Kidney capillary endothelial cell (primary cell): ENCODE measurements around the gene QKI.
"Not testable (repeated sequence)": the region's sequence is repeated elsewhere in the genome, so short reads cannot be mapped to it uniquely, and the experiment has no call there.

Experiments
- DNase-seq: peaks from one replicate; pipeline ENCODE4 v3.0.0-alpha.2; 2018; ENCODE audit warnings: low spot score

Gene QKI

DNA sequence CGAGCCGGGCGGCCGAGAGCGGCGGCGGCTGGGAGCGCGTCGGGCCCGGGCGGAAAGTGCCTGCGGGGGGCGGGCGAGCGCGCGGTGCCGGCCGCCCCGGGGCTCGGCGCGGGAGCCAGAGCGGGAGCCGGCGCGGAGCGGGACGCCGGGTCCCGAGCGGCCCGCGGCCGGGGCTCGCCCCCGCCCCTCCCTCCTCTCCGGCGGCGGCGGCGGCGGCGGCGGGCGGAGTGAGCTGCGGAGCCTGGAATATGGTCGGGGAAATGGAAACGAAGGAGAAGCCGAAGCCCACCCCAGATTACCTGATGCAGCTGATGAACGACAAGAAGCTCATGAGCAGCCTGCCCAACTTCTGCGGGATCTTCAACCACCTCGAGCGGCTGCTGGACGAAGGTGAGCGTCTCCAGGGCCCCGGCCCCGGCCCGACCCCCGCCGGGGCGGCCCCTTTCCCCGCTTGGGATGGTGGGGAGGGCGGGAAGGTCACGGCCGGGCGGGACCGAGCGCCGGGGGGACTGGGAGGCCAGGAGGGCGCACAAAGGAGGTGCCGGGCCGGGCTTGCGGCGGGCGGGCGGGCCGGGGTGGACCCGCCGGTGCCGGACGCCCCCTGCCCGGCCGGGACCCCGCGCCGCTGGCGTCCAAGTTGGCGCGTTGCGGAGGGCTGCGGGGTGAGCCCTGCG lies 565 bp downstream of the QKI start:
- DNase-seq = no peak

GRCh38 chr6:163415620-163416556 lies 1.4 kb downstream of the QKI start:
- DNase-seq = no peak

GRCh38 chr6:163416557-163417253 lies 2.2 kb downstream of the QKI start:
- DNase-seq = peak; percentile 76

GRCh38 chr6:163417595-163417994 lies 3.1 kb downstream of the QKI start:
- peak; percentile 55 for DNase-seq

GRCh38 chr6:163418311-163419029 lies 4.0 kb downstream of the QKI start:
- no peak for DNase-seq

DNA sequence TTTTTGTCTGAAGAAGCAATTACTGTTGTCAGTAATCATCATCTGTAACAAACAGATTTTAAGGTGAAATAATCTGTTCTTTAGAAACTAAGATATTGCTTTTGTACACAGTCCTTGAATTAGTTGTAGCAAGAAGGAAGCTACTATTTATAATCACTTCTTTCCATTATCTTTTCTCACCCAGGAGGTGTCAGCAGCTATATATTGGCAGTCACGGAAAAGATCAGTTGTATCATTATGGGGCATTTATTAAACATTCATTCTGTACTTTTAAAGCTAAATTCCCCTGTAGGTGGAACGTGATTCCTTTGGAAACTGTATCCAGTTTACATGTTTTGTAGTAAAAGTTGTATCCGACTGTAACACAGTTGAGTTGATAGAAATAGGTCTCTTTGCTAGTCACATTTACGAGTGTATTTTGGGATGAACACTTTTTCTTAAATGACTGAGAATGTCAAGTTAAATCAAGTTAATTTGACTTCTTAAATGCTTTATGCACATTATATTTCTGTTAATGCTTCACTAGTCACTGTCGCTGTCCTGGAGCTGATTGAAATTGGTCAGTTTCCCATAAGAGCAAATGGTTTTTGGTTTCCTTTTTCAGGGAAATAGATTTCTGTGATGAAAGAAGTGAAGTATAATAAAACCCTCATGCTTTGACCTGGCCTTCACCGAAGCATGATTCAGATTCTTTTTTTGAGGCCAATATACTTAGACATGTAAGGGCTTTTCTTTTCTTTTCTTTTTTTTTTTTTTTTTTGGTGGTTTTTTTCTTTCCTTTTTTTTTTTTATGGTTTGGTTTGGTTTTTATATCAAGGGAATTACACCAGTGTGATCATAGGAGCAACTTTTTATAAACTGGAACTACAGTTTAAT lies 5.1 kb downstream of the QKI start:
- DNase-seq = no peak

DNA sequence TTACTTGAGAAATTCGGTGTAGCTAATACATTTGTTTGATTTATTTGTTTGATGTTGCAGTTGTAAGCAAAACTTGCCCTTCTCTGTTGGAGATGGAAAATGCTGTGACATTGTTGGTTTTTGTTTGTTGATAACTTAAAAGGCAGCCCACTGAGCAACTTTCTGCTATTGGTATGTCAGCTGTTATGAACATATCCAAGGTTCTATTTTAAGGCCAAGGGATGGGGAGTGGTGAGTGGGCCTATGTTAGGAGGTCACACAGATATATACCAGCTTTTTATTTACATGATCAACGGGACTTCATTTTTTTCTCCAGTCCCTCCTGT lies 5.7 kb downstream of the QKI start:
- no peak for DNase-seq

- DNase-seq = no peak
These were observed 8.0 kb downstream of the QKI start for GRCh38 chr6:163422550-163422949.

DNA sequence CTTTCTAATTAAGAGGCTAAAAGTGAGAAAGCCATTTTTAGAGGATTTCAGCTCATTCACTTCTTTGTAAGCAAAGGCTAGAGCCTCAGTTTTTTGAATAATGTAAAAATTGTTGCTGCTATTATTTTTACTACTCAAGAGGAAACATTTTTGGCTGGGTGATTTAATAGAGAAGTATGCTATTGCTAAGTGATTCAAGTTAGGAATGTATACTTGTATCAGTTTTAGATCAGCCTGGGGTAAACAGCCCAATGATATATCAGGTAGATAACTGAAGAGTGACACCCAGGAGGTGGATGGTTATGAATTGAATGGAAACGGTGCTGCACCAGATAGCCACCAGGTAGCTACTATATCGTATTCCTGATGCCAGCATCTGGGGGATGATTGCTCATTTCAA lies 9.2 kb downstream of the QKI start:
- no peak for DNase-seq

- peak; percentile 58 for DNase-seq
These were observed 13.2 kb downstream of the QKI start for GRCh38 chr6:163427498-163428254.

DNA sequence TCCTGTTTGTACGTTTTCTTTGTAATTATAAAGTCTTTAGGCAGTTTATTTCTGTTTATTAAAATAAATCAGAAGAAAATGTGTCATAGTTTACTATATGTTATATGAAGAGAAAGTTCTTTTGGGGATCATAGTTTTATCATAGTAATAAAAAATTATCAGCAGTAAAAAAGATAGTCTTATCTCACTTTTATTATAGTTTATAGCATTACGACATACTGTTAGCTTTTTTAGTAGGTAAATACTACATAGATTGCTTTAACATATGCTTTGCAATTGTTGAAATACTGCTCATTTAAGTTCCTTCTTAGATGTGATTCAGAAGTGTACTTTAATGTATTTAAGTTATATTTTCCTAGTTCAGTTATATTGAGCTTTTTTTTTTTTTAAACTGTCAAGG lies 13.9 kb downstream of the QKI start:
- no peak for DNase-seq

GRCh38 chr6:163429858-163430448 lies 15.4 kb downstream of the QKI start:
- no peak for DNase-seq

DNA sequence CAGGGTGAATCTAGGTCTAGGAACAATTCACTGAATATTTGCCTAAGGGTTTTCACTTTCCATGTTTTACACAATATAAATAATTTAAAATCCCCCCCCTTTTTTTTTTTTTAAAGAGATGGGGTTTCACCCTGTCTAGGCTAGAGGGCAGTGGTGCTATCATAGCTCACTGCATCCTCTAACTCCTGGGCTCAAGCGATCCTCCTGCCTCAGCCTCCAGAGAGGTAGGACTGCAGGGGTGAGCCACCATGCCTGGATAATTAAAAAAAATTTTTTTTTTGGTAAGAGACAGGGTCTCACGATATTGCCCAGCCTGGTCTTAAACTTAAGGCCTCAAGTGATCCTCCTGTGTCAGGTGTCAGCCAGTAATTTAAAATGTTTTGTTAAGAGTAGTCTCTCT lies 17.8 kb downstream of the QKI start:
- no peak for DNase-seq

- not testable (repeated sequence) for DNase-seq
These were observed 19.0 kb downstream of the QKI start for GRCh38 chr6:163433486-163433885.

- no peak for DNase-seq
These were observed 20.5 kb downstream of the QKI start for GRCh38 chr6:163435023-163435422.

DNA sequence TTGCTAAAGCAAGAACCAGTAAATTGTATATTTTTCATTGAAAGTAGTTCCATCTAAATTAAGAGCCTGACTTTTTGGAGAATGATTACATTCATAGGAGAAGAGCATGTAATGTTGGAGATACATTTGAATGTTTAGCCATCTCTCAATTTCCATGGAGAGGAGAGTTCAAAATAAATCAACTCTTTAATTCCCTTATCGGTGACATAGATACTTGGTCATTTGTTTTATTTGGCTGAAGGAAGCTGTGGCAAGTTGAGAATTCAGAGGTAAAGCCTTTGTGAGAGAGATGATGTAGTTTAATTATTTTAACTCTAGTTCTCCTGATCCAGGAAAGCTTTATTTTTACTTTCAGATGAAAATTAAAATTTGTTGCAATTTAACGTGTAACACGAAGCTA lies 22.3 kb downstream of the QKI start:
- DNase-seq = no peak

GRCh38 chr6:163437466-163437865 lies 22.9 kb downstream of the QKI start:
- no peak for DNase-seq

GRCh38 chr6:163438298-163438939 lies 23.9 kb downstream of the QKI start:
- DNase-seq = no peak

DNA sequence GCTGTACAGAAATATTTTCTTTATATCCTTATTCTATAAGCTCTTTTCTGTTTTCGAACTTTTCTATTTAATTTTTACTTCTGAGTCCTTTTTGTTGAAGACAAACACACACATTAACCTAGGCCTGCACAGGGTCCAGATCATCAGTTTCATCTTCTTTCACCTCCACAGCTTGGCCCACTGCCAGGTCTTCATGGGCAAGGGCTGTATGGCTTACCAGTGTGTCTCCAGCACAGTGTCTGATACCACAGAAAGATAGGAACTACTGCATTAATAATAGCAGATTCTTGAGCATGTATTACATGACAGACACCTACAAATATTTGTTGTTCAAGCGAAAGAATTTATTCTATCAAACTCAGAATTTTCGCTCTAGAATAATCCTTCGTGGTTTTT lies 24.4 kb downstream of the QKI start:
- DNase-seq = no peak

GRCh38 chr6:163439390-163439789 lies 24.9 kb downstream of the QKI start:
- not testable (repeated sequence) for DNase-seq
